ENCODE measurements around the gene DVL2.

GRCh38 chr17:7219812-7220592, 14.3 kb downstream of the DVL2 start, which contains the start of the genes ACADVL and DLG4:
- TF ChIP-seq CTCF (IDR thresholded peaks at IDR 0.05; ENCODE audit: insufficient read depth, low read depth, low read length) (no peak), EZH2 (IDR thresholded peaks at IDR 0.05; ENCODE audit: insufficient read depth, low read length) (no peak)

Data from astrocyte (in vitro differentiated cells and primary cell).